GM12865 (cell line): ENCODE measurements around the gene ERV3-1.
"Not testable (repeated sequence)": the region's sequence is repeated elsewhere in the genome, so short reads cannot be mapped to it uniquely, and the experiment has no call there.

Source experiments
- DNase-seq: peaks from one replicate; pipeline ENCODE4 v3.0.0; 2010; ENCODE audit warnings: low read depth
- H3K4me3 ChIP-seq: 2 replicates; pipeline ENCODE4 v1.5.1; 2011; ENCODE audit warnings: mild to moderate bottlenecking, low read depth, low read length, control low read depth
- CTCF ChIP-seq: IDR thresholded peaks from 2 replicates; pipeline ENCODE4 v1.5.1; 2011; ENCODE audit warnings: low read length, control low read depth, low read depth, inconsistent platforms; ENCODE audit not compliant: insufficient read depth; ENCODE audit errors: missing control alignments

Gene ERV3-1

GRCh38 chr7:65006094-65006992, at the start of gene ERV3-1:
ERV3-1 (minus strand) TSS chr7:65006687; CDS start chr7:64993026, 13,661 bp downstream.
- TF ChIP-seq CTCF, result no peak
- DNase-seq, result peak; percentile 97
- H3K4me3 ChIP-seq, result peak within 1 kb of the TSS; percentile 85

- not testable (repeated sequence) for H3K4me3 ChIP-seq, DNase-seq
Observed at GRCh38 chr7:65055786-65056185, 49.3 kb upstream of the ERV3-1 start.

- H3K4me3 ChIP-seq, DNase-seq: not testable (repeated sequence)
Observed at GRCh38 chr7:65054466-65054994, 48.0 kb upstream of the ERV3-1 start.

GRCh38 chr7:65051654-65052053, 45.2 kb upstream of the ERV3-1 start:
- DNase-seq, H3K4me3 ChIP-seq: not testable (repeated sequence)

- not testable (repeated sequence) for DNase-seq, H3K4me3 ChIP-seq
Observed at GRCh38 chr7:65051139-65051538, 44.7 kb upstream of the ERV3-1 start.

GRCh38 chr7:65046329-65046728, 39.8 kb upstream of the ERV3-1 start:
- not testable (repeated sequence) for H3K4me3 ChIP-seq, DNase-seq

GRCh38 chr7:65045589-65045988, 39.1 kb upstream of the ERV3-1 start:
- DNase-seq, H3K4me3 ChIP-seq: not testable (repeated sequence)

GRCh38 chr7:65038767-65039166, 32.3 kb upstream of the ERV3-1 start:
- H3K4me3 ChIP-seq, result peak overlapping the region; percentile 86
- peak; percentile 41 for DNase-seq

- peak; percentile 13 for TF ChIP-seq CTCF
- DNase-seq, result peak; percentile 97
Observed at GRCh38 chr7:65037740-65038688, 31.5 kb upstream of the ERV3-1 start.

GRCh38 chr7:65036526-65036925, 30.0 kb upstream of the ERV3-1 start:
- DNase-seq, result peak; percentile 45
- H3K4me3 ChIP-seq, result not testable (repeated sequence)

More at GRCh38 chr7:65037740-65038688, 31.5 kb upstream of the ERV3-1 start:
- H3K4me3 ChIP-seq, result peak overlapping the region; percentile 86

GRCh38 chr7:65035469-65035868, 29.0 kb upstream of the ERV3-1 start:
- not testable (repeated sequence) for DNase-seq, H3K4me3 ChIP-seq

- DNase-seq, H3K4me3 ChIP-seq: not testable (repeated sequence)
Observed at GRCh38 chr7:65034120-65034782, 27.8 kb upstream of the ERV3-1 start.

- not testable (repeated sequence) for H3K4me3 ChIP-seq, DNase-seq
Observed at GRCh38 chr7:65033391-65033790, 26.9 kb upstream of the ERV3-1 start.

- not testable (repeated sequence) for H3K4me3 ChIP-seq, DNase-seq
Observed at GRCh38 chr7:65025023-65025422, 18.5 kb upstream of the ERV3-1 start.

- DNase-seq, H3K4me3 ChIP-seq: not testable (repeated sequence)
Observed at GRCh38 chr7:65020978-65021377, 14.5 kb upstream of the ERV3-1 start.

GRCh38 chr7:65009881-65010280, 3.4 kb upstream of the ERV3-1 start:
- DNase-seq, H3K4me3 ChIP-seq: not testable (repeated sequence)
